CD4-positive, alpha-beta memory T cell (primary cell): ENCODE data around the gene COX10. TPM values are rescaled to one million over a fixed set of nuclear protein-coding genes. Genes with fewer than 3 reads are reported as not detected.

Experiments used
- CTCF ChIA-PET: fragments of 350-600 bp; sonication (Branson Sonifier 250); formaldehyde crosslinking; loops from one replicate; lab custom pipeline; 2021; ENCODE audit warnings: inconsistent platforms; ENCODE audit not compliant: partially characterized antibody; lab: Charles Lee
- POLR2A ChIA-PET: fragments of 350-600 bp; sonication (Branson Sonifier 250); formaldehyde crosslinking; loops from one replicate; lab custom pipeline; 2021; ENCODE audit not compliant: partially characterized antibody; lab: Charles Lee
- DNase-seq, 5 donors: peaks; one replicate each; pipeline versions ENCODE4 v3.0.0 to v3.0.0-alpha.2; 2020 to 2022; ENCODE audit warnings: mixed read lengths in 1 of 5
- H3K27ac ChIP-seq: one replicate; pipeline ENCODE4 v1.7.0; 2013; ENCODE audit warnings: low read depth, low read length
- H3K27me3 ChIP-seq: 2 replicates; pipeline ENCODE4 v1.7.0; 2013; ENCODE audit warnings: mild to moderate bottlenecking, low read length, moderate library complexity; ENCODE audit not compliant: insufficient read depth
- H3K36me3 ChIP-seq: 2 replicates; pipeline ENCODE4 v1.7.0; 2013; ENCODE audit warnings: mild to moderate bottlenecking, low read length, moderate library complexity; ENCODE audit not compliant: insufficient read depth
- H3K4me1 ChIP-seq: 2 replicates; pipeline ENCODE4 v1.7.0; 2013; ENCODE audit warnings: mild to moderate bottlenecking, low read length, moderate library complexity; ENCODE audit not compliant: insufficient read depth
- H3K4me3 ChIP-seq, 2 donors: one replicate each; pipeline ENCODE4 v1.7.0; 2013; ENCODE audit warnings: low read length in 2 of 2, mild to moderate bottlenecking in 1 of 2
- H3K9me3 ChIP-seq, 2 donors: one replicate each; pipeline ENCODE4 v1.7.0; 2013; ENCODE audit warnings: low read length in 2 of 2, control low read depth in 1 of 2; ENCODE audit not compliant: control insufficient read depth in 1 of 2
- H3K27ac Mint-ChIP-seq, 7 donors: one replicate each; pipeline ENCODE4 v1.8.0; 2020 to 2021; ENCODE audit warnings: mixed read lengths in 7 of 7, mild to moderate bottlenecking in 6 of 7, inconsistent platforms in 3 of 7, moderate library complexity in 3 of 7
- H3K27me3 Mint-ChIP-seq, 2 donors: one replicate each; pipeline ENCODE4 v1.8.0; 2020 to 2021; ENCODE audit warnings: mixed read lengths in 2 of 2
- H3K36me3 Mint-ChIP-seq, 2 donors: one replicate each; pipeline ENCODE4 v1.8.0; 2020 to 2021; ENCODE audit warnings: mixed read lengths in 2 of 2, inconsistent platforms in 1 of 2, mild to moderate bottlenecking in 1 of 2
- H3K4me1 Mint-ChIP-seq, 4 donors: one replicate each; pipeline ENCODE4 v1.8.0; 2020 to 2021; ENCODE audit warnings: mixed read lengths in 4 of 4, mild to moderate bottlenecking in 1 of 4
- H3K4me3 Mint-ChIP-seq, 8 donors: one replicate each; pipeline ENCODE4 v1.8.0; 2020 to 2021; ENCODE audit warnings: mixed read lengths in 8 of 8, mild to moderate bottlenecking in 7 of 8, moderate library complexity in 6 of 8, inconsistent platforms in 3 of 8
- H3K9me3 Mint-ChIP-seq, 8 donors: one replicate each; pipeline ENCODE4 v1.8.0; 2020 to 2021; ENCODE audit warnings: mixed read lengths in 8 of 8, mild to moderate bottlenecking in 5 of 8, inconsistent platforms in 3 of 8, moderate library complexity in 1 of 8
- intact Hi-C: fragments of 100-400 bp; cut with micrococcal nuclease; formaldehyde crosslinking; loops from one replicate; pipeline ENCODE4 v1.15.1; 2023
- polyA plus RNA-seq, 2 donors: library from polyadenylated mRNA; unstranded; fragments of 300-500 nt; fragmentation: Illumina TruSeq; gene quantifications; one replicate each; pipeline ENCODE4 v1.2.3, GENCODE V29; 2021
- total RNA-seq, 2 experiments: library from RNA; stranded (reverse); gene quantifications; one replicate each; pipeline ENCODE4 v1.2.3, GENCODE V29; 2021

COX10 gene
- total and polyA plus RNA-seq, 4 experiments from 2014 or later: 16.9 to 34.8 (median 20.4) TPM

DNA sequence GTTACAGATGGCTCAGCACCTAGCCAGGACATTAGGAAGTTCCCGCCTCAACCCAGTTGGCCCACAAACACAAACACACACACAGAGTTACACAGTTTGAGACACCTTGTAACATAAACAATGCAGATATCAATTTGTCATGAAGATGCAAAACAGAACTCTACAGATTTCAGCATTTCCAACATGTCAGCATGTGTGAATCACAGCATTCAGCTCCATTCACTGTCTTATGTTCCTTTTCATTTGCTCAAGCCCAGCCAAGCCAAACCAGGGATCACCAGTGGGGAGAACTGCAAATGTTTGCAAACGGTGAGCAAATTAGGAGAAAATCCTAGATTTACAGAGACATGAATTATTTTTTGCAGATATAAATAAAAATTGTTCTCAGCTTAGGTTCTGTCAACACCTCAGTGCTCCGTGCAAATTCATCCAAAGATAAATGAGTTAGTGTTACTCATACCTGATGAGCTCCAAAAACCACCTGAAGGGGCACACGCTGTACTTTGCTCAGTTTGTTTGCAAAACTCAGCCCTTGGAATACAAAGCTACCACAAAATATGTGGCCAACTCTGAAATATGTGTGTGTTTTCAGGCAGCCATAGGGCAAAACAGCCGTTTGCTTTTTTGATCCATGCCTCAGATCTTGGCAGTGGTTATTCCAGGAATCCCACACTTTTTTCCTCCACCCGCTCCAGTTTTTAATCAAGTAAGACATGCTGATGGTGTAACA is 16.3 kb upstream of the COX10 start:
- Mint-ChIP-seq H3K27ac (no peak overlapping the region), H3K4me3 (no peak overlapping the region), H3K4me1 (peaks cover 0 to 7% (median 2%) of the 10 kb centered on the region in 4 donors), H3K36me3 (peaks cover 18 to 45% of the 10 kb centered on the region in 2 donors), H3K9me3 (peaks cover 0 to 3% (median 0%) of the 10 kb centered on the region in 8 donors), H3K27me3 (no peaks in the 10 kb centered on the region)
- no peak for DNase-seq
- no peaks in the 10 kb centered on the region for H3K9me3 ChIP-seq
- POLR2A ChIA-PET: no interaction called here
- H3K27me3 ChIP-seq: no peaks in the 10 kb centered on the region
- CTCF ChIA-PET: no interaction called here
- H3K4me3 ChIP-seq: no peak overlapping the region
- no peaks in the 10 kb centered on the region for H3K4me1 ChIP-seq
- no peaks in the 10 kb centered on the region for H3K36me3 ChIP-seq
- intact Hi-C loops: no loop called here
- no peak overlapping the region for H3K27ac ChIP-seq

GRCh38 chr17:14057591-14057990 is 11.7 kb upstream of the COX10 start:
- Mint-ChIP-seq H3K4me3 (no peak overlapping the region), H3K36me3 (peaks cover 30 to 44% of the 10 kb centered on the region in 2 donors)
- CTCF ChIA-PET: no interaction called here

GRCh38 chr17:14058051-14058450 is 11.3 kb upstream of the COX10 start:
- H3K9me3 Mint-ChIP-seq: peaks cover 0 to 3% (median 0%) of the 10 kb centered on the region in 8 donors
- H3K4me3 Mint-ChIP-seq: no peak overlapping the region
- H3K36me3 Mint-ChIP-seq: peaks cover 31 to 48% of the 10 kb centered on the region in 2 donors
- H3K4me3 ChIP-seq: no peak overlapping the region
- H3K27me3 ChIP-seq: no peaks in the 10 kb centered on the region
- POLR2A ChIA-PET: no interaction called here
- H3K4me1 ChIP-seq: no peaks in the 10 kb centered on the region
- H3K36me3 ChIP-seq: peaks cover 5% of the 10 kb centered on the region
- H3K9me3 ChIP-seq: no peaks in the 10 kb centered on the region
- no peak for DNase-seq
- peaks cover 0 to 10% (median 7%) of the 10 kb centered on the region in 4 donors for H3K4me1 Mint-ChIP-seq
- H3K27ac ChIP-seq: no peak overlapping the region
- H3K27ac Mint-ChIP-seq: no peak overlapping the region
- no peaks in the 10 kb centered on the region for H3K27me3 Mint-ChIP-seq
- intact Hi-C loops: no loop called here
- CTCF ChIA-PET: no interaction called here

More at GRCh38 chr17:14057591-14057990, 11.7 kb upstream of the COX10 start:
- intact Hi-C loops: no loop called here
- Mint-ChIP-seq H3K9me3 (peaks cover 0 to 3% (median 0%) of the 10 kb centered on the region in 8 donors), H3K27me3 (no peaks in the 10 kb centered on the region), H3K4me1 (peaks cover 0 to 11% (median 5%) of the 10 kb centered on the region in 4 donors), H3K27ac (no peak overlapping the region)
- Histone ChIP-seq H3K9me3 (no peaks in the 10 kb centered on the region), H3K36me3 (peaks cover 5% of the 10 kb centered on the region), H3K4me3 (no peak overlapping the region), H3K27me3 (no peaks in the 10 kb centered on the region), H3K4me1 (no peaks in the 10 kb centered on the region), H3K27ac (no peak overlapping the region)
- no peak for DNase-seq
- POLR2A ChIA-PET: no interaction called here

GRCh38 chr17:14060706-14061105 is 8.6 kb upstream of the COX10 start:
- Histone ChIP-seq H3K4me1 (no peaks in the 10 kb centered on the region), H3K36me3 (peaks cover 5% of the 10 kb centered on the region), H3K27ac (no peak overlapping the region), H3K9me3 (no peaks in the 10 kb centered on the region), H3K27me3 (no peaks in the 10 kb centered on the region), H3K4me3 (no peak overlapping the region)
- intact Hi-C loops: loop anchor here (10.0 kb wide), 1 partner anchor 466 kb away; no protein-coding TSS in a partner anchor
- H3K36me3 Mint-ChIP-seq: peaks cover 28 to 56% of the 10 kb centered on the region in 2 donors
- peaks cover 7 to 15% (median 10%) of the 10 kb centered on the region in 4 donors for H3K4me1 Mint-ChIP-seq
- peaks cover 0 to 3% (median 0%) of the 10 kb centered on the region in 8 donors for H3K9me3 Mint-ChIP-seq
- DNase-seq: no peak
- no peak overlapping the region for H3K27ac Mint-ChIP-seq
- POLR2A ChIA-PET: no interaction called here
- CTCF ChIA-PET: no interaction called here
- no peaks in the 10 kb centered on the region for H3K27me3 Mint-ChIP-seq
- no peak overlapping the region for H3K4me3 Mint-ChIP-seq

DNA sequence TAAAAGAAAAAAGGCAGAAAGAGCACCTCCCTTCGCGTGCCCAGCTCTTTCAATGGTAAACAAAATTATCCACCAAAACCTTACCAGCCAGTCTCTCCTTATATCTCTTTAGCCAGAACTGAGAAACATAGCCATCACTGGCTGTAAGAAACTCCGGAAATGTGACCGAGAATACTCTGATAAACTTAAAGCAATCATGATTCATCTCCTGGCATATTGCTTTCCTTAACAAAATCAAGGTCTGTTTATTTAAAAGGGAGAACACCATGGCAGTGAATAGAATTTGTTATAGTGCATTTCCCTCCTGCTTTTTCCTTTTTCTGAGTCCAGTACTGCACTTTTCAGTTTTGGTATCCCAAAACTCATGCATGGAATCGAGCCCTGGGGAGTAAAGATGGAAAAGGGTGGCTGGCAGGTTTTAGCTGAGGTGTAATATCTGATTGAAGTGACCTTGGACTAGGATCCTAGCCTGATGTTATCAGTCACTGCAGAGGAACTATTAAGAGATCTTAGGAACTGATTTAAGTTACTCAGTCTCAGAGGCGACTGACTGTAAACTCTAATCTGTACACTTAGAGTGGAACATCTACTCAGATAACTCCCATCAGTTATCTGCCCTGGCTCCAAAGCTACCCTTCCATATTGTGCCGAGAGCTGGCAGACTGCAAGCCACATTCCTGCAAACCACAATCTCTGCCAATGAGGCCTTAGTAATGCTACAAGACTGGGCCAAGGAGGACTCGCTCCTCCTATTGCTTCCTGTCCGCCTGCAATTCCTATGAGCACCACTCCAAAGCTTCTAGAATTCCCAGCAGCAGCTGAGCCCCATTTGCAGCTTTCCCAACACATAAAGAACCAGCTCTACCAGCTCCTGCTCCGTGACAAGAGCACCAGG is 7.4 kb upstream of the COX10 start:
- intact Hi-C loops: loop anchor here (10.0 kb wide), 1 partner anchor 467 kb away; no protein-coding TSS in a partner anchor
- peaks cover 5% of the 10 kb centered on the region for H3K36me3 ChIP-seq
- CTCF ChIA-PET: interaction anchor here (0.5 to 1.2 kb wide), 3 partner anchors 236 to 517 kb away, joined by 3 read pairs; no protein-coding TSS in a partner anchor
- H3K4me3 ChIP-seq: no peak overlapping the region
- H3K27ac Mint-ChIP-seq: no peak overlapping the region
- H3K9me3 ChIP-seq: no peaks in the 10 kb centered on the region
- POLR2A ChIA-PET: no interaction called here
- H3K9me3 Mint-ChIP-seq: no peaks in the 10 kb centered on the region
- peaks cover under 1% of the 10 kb centered on the region for H3K4me1 ChIP-seq
- no peak overlapping the region for H3K4me3 Mint-ChIP-seq
- peaks cover 10 to 23% (median 13%) of the 10 kb centered on the region in 4 donors for H3K4me1 Mint-ChIP-seq
- peaks cover 28 to 47% of the 10 kb centered on the region in 2 donors for H3K36me3 Mint-ChIP-seq
- H3K27me3 ChIP-seq: no peaks in the 10 kb centered on the region
- no peaks in the 10 kb centered on the region for H3K27me3 Mint-ChIP-seq
- no peak overlapping the region for H3K27ac ChIP-seq
- DNase-seq: no peak

DNA sequence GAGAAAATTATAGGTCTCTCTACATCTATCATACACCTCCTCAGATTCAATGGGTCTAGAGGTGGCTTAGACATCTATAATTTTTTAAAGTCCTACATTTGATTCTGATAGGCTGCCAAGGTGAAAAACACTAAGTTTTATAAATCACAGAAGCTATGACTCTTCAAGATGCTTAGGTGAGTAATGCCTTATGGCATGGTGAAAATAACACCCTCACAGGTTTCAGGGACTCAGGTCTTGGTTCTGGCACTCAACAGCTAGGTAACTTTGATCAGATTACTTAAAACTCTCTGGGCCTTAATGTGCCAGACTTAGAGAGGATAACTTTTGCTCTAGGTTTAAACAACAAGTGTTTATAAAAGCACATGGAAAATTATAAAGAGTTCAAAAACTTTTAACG is 2.0 kb upstream of the COX10 start:
- no peak overlapping the region for H3K4me3 ChIP-seq
- H3K36me3 Mint-ChIP-seq: peaks cover 17 to 29% of the 10 kb centered on the region in 2 donors

More for the DNA sequence above, 2.0 kb upstream of the COX10 start:
- Mint-ChIP-seq H3K4me1 (peaks cover 30 to 56% (median 43%) of the 10 kb centered on the region in 4 donors), H3K27ac (no peak overlapping the region), H3K4me3 (no peak overlapping the region), H3K9me3 (no peaks in the 10 kb centered on the region), H3K27me3 (no peaks in the 10 kb centered on the region)
- Histone ChIP-seq H3K4me1 (peaks cover 30% of the 10 kb centered on the region), H3K27ac (no peak overlapping the region), H3K36me3 (no peaks in the 10 kb centered on the region), H3K9me3 (no peaks in the 10 kb centered on the region), H3K27me3 (no peaks in the 10 kb centered on the region)
- CTCF ChIA-PET: interaction anchor here (0.7 to 1.8 kb wide), 2 partner anchors 92 to 136 kb away, joined by 3 to 4 read pairs; no protein-coding TSS in a partner anchor
- no peak for DNase-seq
- intact Hi-C loops: loop anchor here (10.0 kb wide), 1 partner anchor 473 kb away; no protein-coding TSS in a partner anchor
- POLR2A ChIA-PET: interaction anchor here (0.8 to 6.0 kb wide), 3 partner anchors 28 to 234 kb away, joined by 3 to 46 read pairs (median 4); partner anchors contain the start of gene HS3ST3B1
